Measurements from ENCODE around the gene JAZF1. TPM values are rescaled to one million over a fixed set of nuclear protein-coding genes. Genes with fewer than 3 reads are reported as not detected.

Gene JAZF1
- total and polyA plus RNA-seq, 10 of the 15 experiments (the other 5 are each of a cell fraction or from before 2014, with no cell fraction given): 0.04 to 0.82 (median 0.15) TPM; not detected in 3

DNA sequence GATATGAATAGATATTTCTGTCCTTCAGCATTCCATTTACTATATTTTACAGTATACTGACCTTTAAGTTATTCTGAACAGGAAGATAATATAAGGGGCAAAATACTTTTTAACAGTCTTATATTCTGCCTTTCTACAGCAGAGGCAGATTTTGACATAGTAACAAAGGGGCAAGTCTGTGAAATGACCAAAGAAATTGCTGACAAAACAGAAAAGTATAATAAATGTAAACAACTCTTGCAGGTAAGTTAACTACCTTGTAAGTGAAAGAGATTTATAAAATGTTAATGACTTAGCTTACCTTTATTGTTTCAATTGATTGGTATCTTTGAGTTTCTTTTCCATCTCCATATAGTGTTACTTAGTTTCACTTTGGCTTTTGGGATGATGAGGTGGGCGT is 384.6 kb downstream of the JAZF1 start:
- Histone ChIP-seq H2AFZ (ENCODE audit: control insufficient read depth, low read depth, low read length) (no peak overlapping the region), H3K4me1 (ENCODE audit: control insufficient read depth, insufficient read depth, low read length) (no peaks in the 10 kb centered on the region), H3K4me3 (no peak overlapping the region), H3K27me3 (replicated peaks in 1 of 2; ENCODE audit: control insufficient read depth in 2 of 2, insufficient read depth in 2 of 2, low read length in 1 of 2) (no peaks in the 10 kb centered on the region), H4K20me1 (ENCODE audit: control insufficient read depth, insufficient read depth) (no peaks in the 10 kb centered on the region), H3K36me3 (ENCODE audit: control insufficient read depth in 2 of 2, insufficient read depth in 2 of 2, low read length in 1 of 2) (peaks cover 0 to 7% of the 10 kb centered on the region in 2 experiments), H3K4me2 (ENCODE audit: control insufficient read depth, insufficient read depth) (no peak overlapping the region), H3K79me2 (ENCODE audit: control insufficient read depth, insufficient read depth, low read length) (no peaks in the 10 kb centered on the region), H3K9me3 (replicated peaks; ENCODE audit: control insufficient read depth, insufficient read depth, low read length) (no peaks in the 10 kb centered on the region), H3K27ac (ENCODE audit: control insufficient read depth, insufficient read depth) (no peak overlapping the region), H3K9ac (ENCODE audit: control insufficient read depth, insufficient read depth, low read length) (no peak overlapping the region)
- ATAC-seq (no peak), DNase-seq (ENCODE audit: low read depth, low spot score) (no peak), FAIRE-seq (no peak)
- in situ Hi-C loops (cut with MboI) (no loop called here), intact Hi-C loops (cut with micrococcal nuclease; ENCODE audit: unreplicated experiment) (no loop called here)
- WGBS (ENCODE audit: insufficient coverage, insufficient replicate concordance, low lambda C conversion rate, missing lambda C conversion rate): 95% methylated on average over 1 of the region's 1 CpG
- TF ChIP-seq CHD4 (IDR thresholded peaks at IDR 0.05) (no peak), STAT1 (conservative IDR thresholded peaks at IDR 0.05) (no peak)
- ChIA-PET CTCF (no interaction called here), RAD21 (ENCODE audit: unreplicated experiment) (no interaction called here), SMC1A (ENCODE audit: uncharacterized antibody, unreplicated experiment) (no interaction called here), POLR2A (no interaction called here)
- BruUV-seq (replicated peaks): no TSS peak

DNA sequence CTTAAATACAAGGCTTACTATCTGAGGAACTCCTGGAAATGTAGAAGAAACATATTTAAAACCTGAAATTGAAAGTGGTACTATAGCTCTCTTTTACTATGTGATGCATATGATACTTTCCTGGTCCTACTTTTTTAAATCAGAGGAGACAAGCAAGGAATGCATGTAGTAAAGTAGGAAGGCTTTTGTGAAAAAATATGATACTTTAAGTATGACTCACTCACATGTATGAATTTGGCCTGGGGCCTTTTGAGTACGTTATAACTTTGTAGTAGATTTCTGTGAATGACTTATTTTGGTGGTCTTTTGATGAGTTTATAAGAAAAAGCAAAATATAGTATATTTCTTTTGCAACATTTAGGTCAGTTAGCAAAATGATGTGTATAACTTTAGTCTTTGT is 386.8 kb downstream of the JAZF1 start:
- Histone ChIP-seq H2AFZ (ENCODE audit: control insufficient read depth, low read depth, low read length) (no peak overlapping the region), H3K27me3 (replicated peaks in 1 of 2; ENCODE audit: control insufficient read depth in 2 of 2, insufficient read depth in 2 of 2, low read length in 1 of 2) (no peaks in the 10 kb centered on the region), H3K27ac (ENCODE audit: control insufficient read depth, insufficient read depth) (no peak overlapping the region), H3K79me2 (ENCODE audit: control insufficient read depth, insufficient read depth, low read length) (no peaks in the 10 kb centered on the region), H3K9ac (ENCODE audit: control insufficient read depth, insufficient read depth, low read length) (no peak overlapping the region), H3K4me3 (no peak overlapping the region), H3K36me3 (ENCODE audit: control insufficient read depth in 2 of 2, insufficient read depth in 2 of 2, low read length in 1 of 2) (peaks cover 0 to 7% of the 10 kb centered on the region in 2 experiments), H3K4me1 (ENCODE audit: control insufficient read depth, insufficient read depth, low read length) (no peaks in the 10 kb centered on the region), H3K4me2 (ENCODE audit: control insufficient read depth, insufficient read depth) (no peak overlapping the region), H4K20me1 (ENCODE audit: control insufficient read depth, insufficient read depth) (no peaks in the 10 kb centered on the region), H3K9me3 (replicated peaks; ENCODE audit: control insufficient read depth, insufficient read depth, low read length) (no peaks in the 10 kb centered on the region)
- ChIA-PET SMC1A (ENCODE audit: uncharacterized antibody, unreplicated experiment) (interaction anchor here (0.7 kb wide), 1 partner anchor 1022 kb away, joined by 3 read pairs; no protein-coding TSS in a partner anchor), POLR2A (no interaction called here), CTCF (interaction anchor here (0.7 kb wide), 1 partner anchor 9 kb away, joined by 5 read pairs; no protein-coding TSS in a partner anchor), RAD21 (ENCODE audit: unreplicated experiment) (no interaction called here)
- in situ Hi-C loops (cut with MboI): no loop called here
- intact Hi-C loops (cut with micrococcal nuclease; ENCODE audit: unreplicated experiment): no loop called here
- no TSS peak for BruUV-seq (replicated peaks)
- WGBS (ENCODE audit: insufficient coverage, insufficient replicate concordance, low lambda C conversion rate, missing lambda C conversion rate): 50% methylated on average over 1 of the region's 1 CpG
- FAIRE-seq (no peak), DNase-seq (ENCODE audit: low read depth, low spot score) (no peak), ATAC-seq (no peak)
- TF ChIP-seq ZNF384 (IDR thresholded peaks at IDR 0.05; ENCODE audit: borderline replicate concordance, low read depth, low read length) (no peak), WRNIP1 (IDR thresholded peaks at IDR 0.05; ENCODE audit: borderline replicate concordance, low read depth, low read length) (no peak), JUND (IDR thresholded peaks at IDR 0.05; ENCODE audit: low read depth, low read length) (no peak), NBN (IDR thresholded peaks at IDR 0.05) (no peak), ETV6 (conservative IDR thresholded peaks at IDR 0.05 in 1 of 2, IDR thresholded peaks at IDR 0.05 in 1 of 2; ENCODE audit: borderline replicate concordance in 1 of 2, low read depth in 1 of 2) (no peak), STAT3 (IDR thresholded peaks at IDR 0.05; ENCODE audit: low read depth, low read length) (no peak), BHLHE40 (IDR thresholded peaks at IDR 0.05; ENCODE audit: borderline replicate concordance in 1 of 2, low read depth in 2 of 2, low read length in 1 of 2) (no peak), IRF4 (IDR thresholded peaks at IDR 0.05; ENCODE audit: low read depth, low read length) (no peak), ASH2L (IDR thresholded peaks at IDR 0.05; ENCODE audit: borderline replicate concordance, low read depth) (no peak), MXI1 (IDR thresholded peaks at IDR 0.05; ENCODE audit: low read depth, low read length) (no peak), FOXK2 (IDR thresholded peaks at IDR 0.05) (no peak), TARDBP (IDR thresholded peaks at IDR 0.05; ENCODE audit: borderline replicate concordance) (no peak), BACH1 (IDR thresholded peaks at IDR 0.05; ENCODE audit: borderline replicate concordance) (no peak), BCL11A (IDR thresholded peaks at IDR 0.05; ENCODE audit: low read depth, low read length) (no peak)
- TF ChIP-seq, protein P1, sequence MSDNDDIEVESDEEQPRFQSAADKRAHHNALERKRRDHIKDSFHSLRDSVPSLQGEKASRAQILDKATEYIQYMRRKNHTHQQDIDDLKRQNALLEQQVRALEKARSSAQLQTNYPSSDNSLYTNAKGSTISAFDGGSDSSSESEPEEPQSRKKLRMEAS (IDR thresholded peaks at IDR 0.05; ENCODE audit: low read depth, low read length): no peak
